IMR-90 (cell line): ENCODE measurements around the gene PALM. TPM values are rescaled to one million over a fixed set of nuclear protein-coding genes. Genes with fewer than 3 reads are reported as not detected.

ENCODE experiments used
- ATAC-seq: fragments of 200-7000 bp; cut with Tn5 transposase; 2 replicates; pipeline ENCODE4 v1.9.1; 2020; ENCODE audit warnings: low read depth, mild to moderate bottlenecking, moderate library complexity
- BruUV-seq: library from RNA; stranded (reverse); fragments of 400-500 nt; replicated peaks from 2 replicates; lab custom pipeline; 2021; lab: Mats Ljungman, UMichigan
- CTCF ChIA-PET: fragments of 300-600 bp; formaldehyde crosslinking; extraction: SDS; loops from one replicate; lab custom pipeline; 2021; ENCODE audit warnings: antibody characterized with exemption; lab: Yijun Ruan, JAX
- POLR2A ChIA-PET: fragments of 300-600 bp; sonication (Branson Sonifier 250); formaldehyde crosslinking; loops from one replicate; lab custom pipeline; 2022; ENCODE audit warnings: antibody characterized with exemption; ENCODE audit not compliant: unreplicated experiment; lab: Charles Lee
- DNase-seq: peaks from one replicate; pipeline ENCODE4 v3.0.0; 2013
- H2AFZ ChIP-seq: replicated peaks from 2 replicates; pipeline ENCODE3; 2013; ENCODE audit warnings: low read length, mild to moderate bottlenecking; ENCODE audit not compliant: poor library complexity
- H2AK5ac ChIP-seq: 2 replicates; pipeline ENCODE4 v1.6.1; 2013; ENCODE audit warnings: low read depth, low read length, inconsistent platforms
- H2AK9ac ChIP-seq: replicated peaks from 2 replicates; pipeline ENCODE3; 2013; ENCODE audit warnings: mild to moderate bottlenecking, low read depth, low read length, moderate library complexity; ENCODE audit not compliant: poor library complexity
- H2BK120ac ChIP-seq: 2 replicates; pipeline ENCODE4 v1.6.1; 2013; ENCODE audit warnings: low read depth, low read length, inconsistent platforms
- H2BK15ac ChIP-seq: 3 replicates; pipeline ENCODE4 v1.6.1; 2013; ENCODE audit warnings: low read depth, low read length, inconsistent platforms
- H2BK20ac ChIP-seq: 2 replicates; pipeline ENCODE4 v1.6.1; 2013; ENCODE audit warnings: low read depth, mild to moderate bottlenecking, inconsistent platforms, low read length, moderate library complexity
- H2BK5ac ChIP-seq: 2 replicates; pipeline ENCODE4 v1.6.1; 2013; ENCODE audit warnings: mild to moderate bottlenecking, low read depth, low read length, inconsistent platforms; ENCODE audit not compliant: poor library complexity, severe bottlenecking
- H3K14ac ChIP-seq: replicated peaks from 2 replicates; pipeline ENCODE4 v1.6.1; 2013; ENCODE audit warnings: low read depth, low read length, inconsistent platforms
- H3K18ac ChIP-seq: 2 replicates; pipeline ENCODE4 v1.6.1; 2013; ENCODE audit warnings: low read depth, low read length, control low read depth
- H3K23ac ChIP-seq: 2 replicates; pipeline ENCODE4 v1.6.1; 2013; ENCODE audit warnings: low read depth, low read length, inconsistent platforms
- H3K27ac ChIP-seq: 2 replicates; pipeline ENCODE4 v1.5.1; 2013; ENCODE audit warnings: mild to moderate bottlenecking, control low read depth, low read length; ENCODE audit not compliant: insufficient read depth
- H3K27me3 ChIP-seq: 2 replicates; pipeline ENCODE4 v1.6.1; 2013; ENCODE audit warnings: low read length; ENCODE audit not compliant: control insufficient read depth, insufficient read depth
- H3K36me3 ChIP-seq: 2 replicates; pipeline ENCODE4 v1.6.1; 2013; ENCODE audit warnings: low read length, mixed read lengths; ENCODE audit not compliant: control insufficient read depth, insufficient read depth
- H3K4ac ChIP-seq: 2 replicates; pipeline ENCODE4 v1.6.1; 2013; ENCODE audit warnings: low read depth, low read length, inconsistent platforms
- H3K4me1 ChIP-seq: 2 replicates; pipeline ENCODE4 v1.6.1; 2013; ENCODE audit warnings: low read length, mixed read lengths; ENCODE audit not compliant: control insufficient read depth, insufficient read depth
- H3K4me2 ChIP-seq: 2 replicates; pipeline ENCODE4 v1.6.1; 2013; ENCODE audit warnings: low read depth, mild to moderate bottlenecking, control low read depth, low read length, moderate library complexity
- H3K4me3 ChIP-seq: 2 replicates; pipeline ENCODE4 v1.5.1; 2013; ENCODE audit warnings: low read depth, mild to moderate bottlenecking, control low read depth, low read length, moderate library complexity; ENCODE audit not compliant: insufficient read depth
- H3K56ac ChIP-seq: 2 replicates; pipeline ENCODE4 v1.6.1; 2013; ENCODE audit warnings: low read length, inconsistent platforms; ENCODE audit not compliant: insufficient read depth; ENCODE audit errors: extremely low read depth
- H3K79me1 ChIP-seq, 2 experiments: 2 replicates each; pipeline ENCODE4 v1.6.1; 2013; ENCODE audit warnings: low read length in 2 of 2, inconsistent platforms in 1 of 2, low read depth in 1 of 2
- H3K9ac ChIP-seq: 2 replicates; pipeline ENCODE4 v1.6.1; 2013; ENCODE audit warnings: low read depth, low read length, control low read depth
- H3K9me1 ChIP-seq: 2 replicates; pipeline ENCODE4 v1.6.1; 2013; ENCODE audit warnings: low read length, inconsistent platforms; ENCODE audit not compliant: insufficient read depth
- H3K9me3 ChIP-seq: 2 replicates; pipeline ENCODE4 v1.6.1; 2013; ENCODE audit warnings: low read length; ENCODE audit not compliant: control insufficient read depth, insufficient read depth
- H4K20me1 ChIP-seq: 2 replicates; pipeline ENCODE4 v1.6.1; 2013; ENCODE audit warnings: low read length, inconsistent platforms; ENCODE audit not compliant: insufficient read depth
- H4K5ac ChIP-seq: 2 replicates; pipeline ENCODE4 v1.6.1; 2013; ENCODE audit warnings: mild to moderate bottlenecking, low read depth, low read length, control low read depth
- H4K8ac ChIP-seq, 2 experiments: 2 replicates each; pipeline ENCODE4 v1.6.1; 2013; ENCODE audit warnings: low read depth in 2 of 2, low read length in 2 of 2, control low read depth in 1 of 2, inconsistent platforms in 1 of 2
- H4K91ac ChIP-seq: 2 replicates; pipeline ENCODE4 v1.6.1; 2013; ENCODE audit warnings: low read depth, low read length, inconsistent platforms; ENCODE audit not compliant: insufficient read depth
- FOS ChIP-seq: fragments of 150-350 bp; IDR thresholded peaks from 2 replicates; pipeline ENCODE4 v1.6.1; 2016; ENCODE audit warnings: low read depth, low read length
- NFE2L2 ChIP-seq: fragments of 150-350 bp; IDR thresholded peaks from 2 replicates; pipeline ENCODE4 v1.6.1; 2016; ENCODE audit warnings: low read depth, mild to moderate bottlenecking, low read length
- RCOR1 ChIP-seq: IDR thresholded peaks from 2 replicates; pipeline ENCODE4 v1.6.1; 2012; ENCODE audit warnings: mild to moderate bottlenecking, low read length, improper control_type of control experiment; ENCODE audit not compliant: insufficient replicate concordance
- WGBS, 2 experiments: methylation state at CpG; one replicate each; pipeline versions ENCODE4 v1.1.5 to v1.1.7; 2013; ENCODE audit warnings: missing lambda C conversion rate in 2 of 2; ENCODE audit not compliant: insufficient read length in 1 of 2; ENCODE audit errors: extremely low coverage in 2 of 2; 5-methylcytosine and 5-hydroxymethylcytosine counted together
- dilution Hi-C: fragments of 300-500 bp; cut with HindIII; formaldehyde crosslinking; loops from one replicate; pipeline ENCODE4 v1.14.3; 2018; ENCODE audit warnings: low sequenced_read_pairs; ENCODE audit not compliant: unreplicated experiment
- in situ Hi-C: fragments of 300-500 bp; cut with MboI; formaldehyde crosslinking; loops from 3 replicates; pipeline ENCODE4 v1.14.3; 2019; ENCODE audit warnings: low sequenced_read_pairs, inconsistent platforms, mixed read lengths
- intact Hi-C: fragments of 100-400 bp; cut with micrococcal nuclease; formaldehyde crosslinking; loops from 2 replicates; pipeline ENCODE4 v1.10.0; 2022
- polyA plus RNA-seq, 3 experiments: library from polyadenylated mRNA; depleted of rRNA; stranded (reverse); fragments of >200 nt; gene quantifications; 2 replicates each; pipeline ENCODE4 v1.2.3, GENCODE V29; 2012; ENCODE audit warnings: low replicate concordance in 1 of 3
- total RNA-seq: library from RNA; depleted of rRNA; stranded (reverse); fragments of >200 nt; gene quantifications from 2 replicates; pipeline ENCODE4 v1.2.3, GENCODE V29; 2012
- TF ChIP-seq, protein P1 (sequence below): conservative IDR thresholded peaks from 2 replicates; pipeline ENCODE4 v1.5.1; 2012; ENCODE audit warnings: mild to moderate bottlenecking, low read depth, low read length, improper control_type of control experiment

Gene PALM
- total and polyA plus RNA-seq, 2 of the 4 experiments (the other 2 are of a cell fraction): 2.2 to 7.4 TPM

GRCh38 chr19:791567-792305 is 83.0 kb downstream of the PALM start:
- no peak for ATAC-seq
- TF ChIP-seq, protein P1, sequence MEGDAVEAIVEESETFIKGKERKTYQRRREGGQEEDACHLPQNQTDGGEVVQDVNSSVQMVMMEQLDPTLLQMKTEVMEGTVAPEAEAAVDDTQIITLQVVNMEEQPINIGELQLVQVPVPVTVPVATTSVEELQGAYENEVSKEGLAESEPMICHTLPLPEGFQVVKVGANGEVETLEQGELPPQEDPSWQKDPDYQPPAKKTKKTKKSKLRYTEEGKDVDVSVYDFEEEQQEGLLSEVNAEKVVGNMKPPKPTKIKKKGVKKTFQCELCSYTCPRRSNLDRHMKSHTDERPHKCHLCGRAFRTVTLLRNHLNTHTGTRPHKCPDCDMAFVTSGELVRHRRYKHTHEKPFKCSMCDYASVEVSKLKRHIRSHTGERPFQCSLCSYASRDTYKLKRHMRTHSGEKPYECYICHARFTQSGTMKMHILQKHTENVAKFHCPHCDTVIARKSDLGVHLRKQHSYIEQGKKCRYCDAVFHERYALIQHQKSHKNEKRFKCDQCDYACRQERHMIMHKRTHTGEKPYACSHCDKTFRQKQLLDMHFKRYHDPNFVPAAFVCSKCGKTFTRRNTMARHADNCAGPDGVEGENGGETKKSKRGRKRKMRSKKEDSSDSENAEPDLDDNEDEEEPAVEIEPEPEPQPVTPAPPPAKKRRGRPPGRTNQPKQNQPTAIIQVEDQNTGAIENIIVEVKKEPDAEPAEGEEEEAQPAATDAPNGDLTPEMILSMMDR: no peak
- TF ChIP-seq FOS: no peak
- no peak for TF ChIP-seq NFE2L2
- TF ChIP-seq RCOR1: no peak
- no peak overlapping the region for H2AFZ ChIP-seq
- no peaks in the 10 kb centered on the region for H3K36me3 ChIP-seq
- H3K79me1 ChIP-seq: peaks cover 0 to 3% of the 10 kb centered on the region in 2 experiments; a peak in 1 of 4 replicates
- no peak overlapping the region for H3K27ac ChIP-seq
- dilution Hi-C loops: no loop called here
- H3K56ac ChIP-seq: no peak overlapping the region
- WGBS, 2 experiments: 57% methylated on average over 5 of the region's 8 CpGs; no CpG with 5 or more reads in 1 of the 2 experiments
- H4K5ac ChIP-seq: no peak overlapping the region
- no peak overlapping the region for H3K14ac ChIP-seq
- ChIA-PET POLR2A (no interaction called here), CTCF (interaction anchor here (0.6 kb wide), 1 partner anchor 113 kb away, joined by 5 read pairs; no protein-coding TSS in a partner anchor)
- no peaks in the 10 kb centered on the region for H3K9me1 ChIP-seq
- H3K18ac ChIP-seq: no peak overlapping the region
- H2BK120ac ChIP-seq: no peak overlapping the region
- H4K8ac ChIP-seq: no peak overlapping the region
- no peak overlapping the region for H2BK20ac ChIP-seq
- DNase-seq: no peak
- H3K27me3 ChIP-seq: no peaks in the 10 kb centered on the region
- H2BK15ac ChIP-seq: no peak overlapping the region
- no peak overlapping the region for H2AK9ac ChIP-seq
- H3K4me2 ChIP-seq: no peak overlapping the region
- no peak overlapping the region for H3K23ac ChIP-seq
- H2AK5ac ChIP-seq: no peak overlapping the region
- H4K20me1 ChIP-seq: no peaks in the 10 kb centered on the region
- no peak overlapping the region for H3K4me3 ChIP-seq
- in situ Hi-C loops: no loop called here
- H3K9me3 ChIP-seq: no peaks in the 10 kb centered on the region
- no TSS peak for BruUV-seq
- H3K9ac ChIP-seq: no peak overlapping the region
- no peak overlapping the region for H3K4ac ChIP-seq
- H2BK5ac ChIP-seq: no peak overlapping the region
- intact Hi-C loops: no loop called here
- peaks cover 2% of the 10 kb centered on the region; the same call in 1 of the 2 replicates for H3K4me1 ChIP-seq
- H4K91ac ChIP-seq: no peak overlapping the region
